GOT3 (cell line): ENCODE results near the gene MAP7D1.

ENCODE experiments used
- DNase-seq: peaks from one replicate; lab custom pipeline; 2025; ENCODE audit warnings: mixed read lengths; lab: John Stamatoyannopoulos, UW

MAP7D1 gene

DNA sequence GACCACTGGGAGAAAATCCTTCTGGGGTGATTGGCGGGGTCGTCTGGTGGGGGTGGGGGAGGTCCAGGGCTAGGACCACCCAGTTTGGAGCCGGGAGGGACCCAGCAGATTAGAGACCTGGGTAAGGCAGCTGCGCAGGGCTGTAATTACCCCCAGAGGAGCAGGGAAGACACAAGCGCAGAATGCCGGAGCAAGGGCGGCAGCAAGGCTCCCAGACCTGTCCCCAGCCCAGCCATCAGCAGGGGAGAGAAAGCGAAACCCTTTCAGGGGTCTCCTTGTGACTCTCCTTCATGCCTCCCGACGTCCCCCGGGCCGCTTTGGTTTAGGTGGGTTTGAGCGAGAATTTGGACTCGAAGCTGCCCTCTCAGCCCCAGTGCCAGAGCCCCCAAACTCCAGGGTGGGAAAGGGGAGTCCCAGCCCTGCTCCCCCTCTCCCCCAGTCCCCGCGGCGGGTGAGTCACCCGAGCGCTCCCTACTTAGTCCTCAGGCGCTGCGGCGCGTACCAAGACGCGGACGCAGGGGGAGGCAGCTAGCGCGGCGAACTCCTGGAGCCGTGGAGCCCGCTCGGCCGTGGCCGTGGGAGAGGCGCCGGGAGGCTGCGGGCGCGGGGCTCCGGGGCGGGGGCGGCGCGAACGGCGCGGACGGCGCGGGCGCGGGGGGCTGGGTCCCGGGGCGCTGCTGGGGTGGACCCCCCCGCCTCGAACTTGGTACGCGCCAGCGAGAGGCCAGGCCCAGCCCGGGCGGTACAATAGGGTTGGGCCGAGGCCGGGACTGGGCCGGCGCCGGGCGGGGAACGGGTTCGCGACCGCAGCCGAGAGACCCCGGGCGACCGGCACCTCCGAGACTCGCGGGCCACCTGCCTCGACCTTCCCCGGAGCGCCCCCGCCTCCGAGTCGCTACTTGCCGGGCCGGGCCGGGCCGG is at the start of gene MAP7D1:
MAP7D1 (plus strand) TSS at position 753 of the 921 bp plus-strand sequence. CDS start 258 bp downstream, outside the sequence.
- DNase-seq = peak; percentile 76

DNA sequence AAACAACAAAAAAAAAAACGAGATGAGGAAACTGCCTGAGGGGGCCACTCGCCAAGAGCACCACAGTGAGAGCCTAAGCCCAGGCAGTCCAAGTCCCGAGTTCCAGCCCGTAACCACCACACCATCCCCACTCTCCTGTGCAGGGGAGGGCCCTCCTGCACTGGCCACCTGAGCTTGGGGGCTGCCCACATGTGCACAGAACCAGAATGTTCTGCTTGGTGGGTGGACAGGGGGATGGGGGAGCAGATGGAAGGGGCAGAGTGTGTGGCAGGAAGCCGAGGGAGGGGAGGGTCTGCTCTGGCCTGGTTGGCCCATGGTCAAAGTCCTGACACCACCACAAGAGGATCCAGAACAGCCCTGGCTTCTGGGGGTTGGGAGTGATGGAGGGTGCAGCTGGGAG is 49.7 kb upstream of the MAP7D1 start:
- no peak for DNase-seq

DNA sequence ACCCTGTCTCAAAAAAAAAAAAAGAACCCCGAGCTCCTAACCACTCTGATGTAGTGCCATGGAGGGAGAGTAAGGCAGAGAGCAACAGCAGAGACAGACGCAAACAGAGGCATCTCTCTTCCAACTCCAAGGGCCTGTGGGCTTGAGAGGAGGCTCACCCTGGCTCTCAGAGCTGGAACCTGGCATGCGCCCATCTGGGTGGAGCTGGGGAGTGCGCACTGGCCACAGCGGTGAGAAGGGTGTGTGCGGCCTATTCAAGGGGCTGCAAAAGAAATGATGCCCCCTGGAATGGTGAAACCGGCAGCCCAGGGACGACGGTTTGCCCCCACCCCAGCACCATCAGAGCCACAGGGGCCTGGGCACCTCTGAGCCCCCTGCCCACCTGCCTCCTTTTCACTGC is 48.6 kb upstream of the MAP7D1 start:
- no peak for DNase-seq

DNA sequence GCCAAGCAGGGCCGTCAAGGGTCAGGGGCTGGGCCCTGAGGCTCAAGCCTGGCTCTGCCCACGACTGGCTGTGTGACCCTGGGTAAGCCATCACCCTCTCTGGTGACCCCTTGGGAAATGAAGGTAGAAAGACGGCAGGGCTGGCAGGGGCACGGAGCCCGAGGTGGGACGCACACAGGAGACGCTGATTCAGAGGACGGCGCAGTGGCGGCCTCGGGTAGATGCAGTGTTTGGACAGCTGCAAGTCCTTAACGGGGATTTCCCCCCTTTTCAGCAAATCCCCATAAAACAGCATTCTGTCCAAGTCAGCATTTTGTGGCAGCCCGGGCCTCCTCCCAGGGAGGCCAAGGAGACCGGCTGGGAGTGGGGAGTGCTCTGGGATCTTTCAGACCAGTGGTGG is 47.6 kb upstream of the MAP7D1 start:
- no peak for DNase-seq

DNA sequence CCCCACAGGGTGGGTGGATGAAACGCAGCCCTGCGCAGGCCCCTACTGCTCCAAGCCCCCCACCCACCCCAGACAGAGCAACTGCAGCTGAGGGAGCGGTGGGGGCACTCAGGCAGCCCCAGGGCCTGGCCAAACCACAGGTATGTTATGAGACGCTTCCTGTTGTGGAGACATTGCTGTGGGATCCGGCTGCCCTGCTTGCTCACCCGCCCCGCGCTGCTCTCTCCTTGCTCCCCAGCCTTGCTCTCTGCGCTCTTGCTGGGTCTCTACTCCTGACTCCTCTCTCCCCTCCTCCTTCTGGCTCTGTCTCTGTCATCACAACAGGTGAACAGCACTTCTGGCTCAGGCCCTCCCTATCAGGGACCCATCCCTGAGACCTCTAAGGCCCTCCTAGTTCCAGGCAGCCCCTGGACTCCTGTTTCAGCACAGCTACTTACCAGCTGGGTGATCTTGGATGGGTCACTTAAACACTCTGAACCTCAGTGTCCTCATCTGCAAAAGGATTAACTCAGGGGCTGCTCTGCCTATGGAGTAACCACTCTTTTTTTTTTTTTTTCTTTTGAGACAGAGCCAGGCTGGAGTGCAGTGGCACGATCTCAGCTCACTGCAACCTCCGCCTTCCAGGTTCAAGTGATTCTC is 46.8 kb upstream of the MAP7D1 start:
- DNase-seq = no peak

DNA sequence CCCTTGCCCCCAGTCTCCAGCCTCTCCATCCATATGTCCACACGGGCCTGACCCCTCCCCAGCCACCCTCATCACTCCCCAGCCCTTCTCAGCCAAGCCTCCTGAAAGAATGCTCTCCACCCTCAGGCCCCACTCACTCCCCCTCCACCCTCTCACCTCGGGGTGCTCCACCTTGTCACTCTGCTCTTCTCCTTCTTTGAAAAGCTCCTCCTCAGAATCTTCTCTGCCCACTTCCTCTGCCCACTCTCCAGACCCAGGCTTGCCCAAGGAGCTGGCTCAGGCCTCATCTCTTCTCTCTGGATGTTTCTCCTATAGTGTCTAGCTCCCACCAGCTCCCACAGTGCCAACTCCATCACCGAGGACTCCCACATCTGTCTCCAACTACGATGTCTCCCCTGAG is 44.8 kb upstream of the MAP7D1 start:
- DNase-seq = no peak

DNA sequence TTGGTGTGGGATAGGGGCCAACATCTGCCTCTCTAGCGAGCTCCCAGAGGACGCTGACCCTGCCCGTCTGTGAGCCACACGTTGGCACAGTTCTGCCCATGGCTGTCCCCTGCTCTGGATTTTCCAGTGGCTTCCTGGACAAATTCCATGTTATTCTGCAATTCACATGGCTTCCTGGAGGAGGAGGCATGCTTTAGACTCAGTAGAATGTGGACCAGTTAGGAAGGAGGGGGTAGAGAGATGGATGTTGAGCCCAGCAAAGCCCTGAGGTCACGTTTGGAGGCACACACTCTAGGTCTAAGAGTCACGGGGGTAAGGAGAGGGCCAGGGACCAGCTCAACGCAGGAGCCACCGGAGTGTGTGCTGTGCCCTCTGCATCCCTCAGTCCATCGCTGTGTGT is 43.1 kb upstream of the MAP7D1 start:
- no peak for DNase-seq

DNA sequence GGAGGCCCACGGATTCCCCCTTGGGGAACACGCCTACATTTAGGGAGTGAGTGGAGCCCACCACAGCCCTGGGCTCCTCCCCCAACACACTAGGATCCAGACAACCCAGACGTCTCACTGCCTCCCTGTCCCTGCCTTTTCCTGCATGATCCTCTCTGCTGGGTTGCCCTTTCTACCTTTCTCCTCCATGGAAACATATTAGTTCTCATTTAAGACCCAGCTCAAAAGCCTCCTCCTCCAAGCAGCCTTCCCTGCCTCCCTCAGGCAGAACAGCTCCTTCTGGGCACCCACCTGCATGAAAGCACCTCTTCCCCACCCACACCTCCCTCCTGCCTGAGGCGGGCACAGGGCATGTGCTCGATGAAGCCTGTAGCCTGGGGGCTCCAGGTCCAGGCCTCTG is 41.6 kb upstream of the MAP7D1 start:
- DNase-seq = no peak

DNA sequence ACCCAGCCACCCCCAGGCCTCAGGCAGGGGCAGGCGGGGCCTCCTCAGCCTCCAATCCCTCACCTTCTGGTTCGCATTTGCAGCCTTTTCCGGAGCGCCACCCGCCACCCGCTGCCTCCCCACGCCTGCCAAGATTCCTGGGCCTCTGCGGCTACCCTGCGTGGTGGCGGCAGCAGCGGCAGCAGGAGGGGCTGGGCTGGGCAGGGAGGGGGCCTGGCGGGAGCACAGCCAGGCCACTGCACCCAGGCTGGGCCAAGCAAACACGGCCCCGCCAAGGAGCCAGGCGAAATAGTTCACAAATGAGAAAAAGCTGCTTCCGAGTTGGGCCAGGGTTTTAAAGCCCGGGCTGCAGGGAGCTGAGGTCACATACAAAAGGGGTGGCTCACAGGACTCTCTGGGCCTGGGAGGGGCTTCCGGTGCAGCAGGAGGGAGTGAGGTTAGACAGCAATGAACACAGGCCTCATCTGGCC is 40.7 kb upstream of the MAP7D1 start:
- DNase-seq = no peak

DNA sequence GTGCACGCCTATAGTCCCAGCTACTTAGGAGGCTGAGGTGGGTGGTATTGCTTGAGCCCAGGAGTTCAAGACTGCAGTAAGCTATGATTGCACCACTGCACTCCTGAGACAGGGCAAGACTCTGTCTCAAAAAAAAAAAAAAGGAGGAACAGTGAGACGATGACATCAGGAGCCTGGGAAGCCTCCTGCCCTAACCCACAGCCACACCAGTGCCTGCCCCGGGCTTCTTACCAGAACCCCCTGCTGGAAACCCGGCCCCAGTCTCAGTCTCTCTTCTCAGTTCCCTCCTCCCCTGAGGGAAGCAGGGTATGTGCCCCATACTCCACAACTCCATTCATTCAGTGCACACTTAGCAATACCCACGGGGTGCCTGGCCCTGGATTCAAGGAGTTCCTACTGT is 40.0 kb upstream of the MAP7D1 start:
- DNase-seq = no peak

DNA sequence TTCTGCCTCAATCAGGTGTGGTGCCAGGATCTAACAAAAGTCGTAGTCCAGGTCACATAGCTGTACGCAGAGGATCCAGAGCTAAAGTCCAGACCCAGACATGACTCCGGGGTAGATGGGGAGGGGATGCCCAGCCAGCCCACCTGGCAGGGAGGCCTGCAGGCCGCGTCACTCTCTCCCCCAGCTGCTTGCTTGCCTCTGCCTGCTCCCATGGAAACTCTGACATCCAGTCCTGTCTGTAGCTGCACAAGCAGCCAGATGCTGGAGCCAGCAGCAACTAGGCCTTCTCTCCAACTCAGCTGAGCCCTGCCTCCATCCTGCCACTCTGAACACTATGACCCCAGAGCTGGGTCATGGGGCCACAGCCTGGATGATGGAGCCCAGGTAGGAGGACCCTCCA is 39.1 kb upstream of the MAP7D1 start:
- no peak for DNase-seq

DNA sequence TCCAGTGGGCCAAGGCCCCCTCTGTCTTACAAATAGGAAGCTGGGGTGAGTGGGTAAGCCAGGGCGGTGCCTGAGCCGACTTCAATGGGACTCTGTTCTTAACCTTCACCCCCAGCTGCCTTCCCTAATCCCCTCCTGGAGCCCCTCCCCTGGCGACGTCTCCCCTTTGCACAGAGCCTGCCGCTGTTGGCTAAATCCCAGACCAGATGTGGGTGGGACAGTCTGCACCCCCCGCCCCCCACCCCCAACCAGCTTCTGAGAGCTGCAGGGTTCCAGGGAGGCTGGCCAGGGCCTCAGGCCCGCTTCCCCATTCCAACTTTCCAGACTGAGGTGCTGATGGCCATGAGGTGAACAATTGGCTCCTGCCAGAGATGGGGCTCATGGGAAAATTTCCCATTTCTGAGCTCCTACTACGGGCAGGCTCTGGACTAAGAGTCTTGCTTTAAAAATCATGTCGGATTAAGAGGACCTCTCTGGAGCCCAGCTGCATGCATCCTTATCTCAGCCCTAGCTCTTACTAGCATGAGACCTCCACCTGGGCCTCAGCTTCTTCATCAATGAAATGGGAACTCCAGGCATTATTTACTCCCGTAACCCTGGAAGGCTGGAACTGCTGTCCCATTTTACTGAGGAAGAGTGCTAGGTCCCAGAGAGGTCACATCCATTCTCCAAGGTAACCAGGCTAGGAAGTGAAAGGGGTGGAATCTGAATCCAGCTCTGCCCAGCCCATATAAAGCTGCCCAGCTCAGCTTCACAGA is 37.3 kb upstream of the MAP7D1 start:
- no peak for DNase-seq

DNA sequence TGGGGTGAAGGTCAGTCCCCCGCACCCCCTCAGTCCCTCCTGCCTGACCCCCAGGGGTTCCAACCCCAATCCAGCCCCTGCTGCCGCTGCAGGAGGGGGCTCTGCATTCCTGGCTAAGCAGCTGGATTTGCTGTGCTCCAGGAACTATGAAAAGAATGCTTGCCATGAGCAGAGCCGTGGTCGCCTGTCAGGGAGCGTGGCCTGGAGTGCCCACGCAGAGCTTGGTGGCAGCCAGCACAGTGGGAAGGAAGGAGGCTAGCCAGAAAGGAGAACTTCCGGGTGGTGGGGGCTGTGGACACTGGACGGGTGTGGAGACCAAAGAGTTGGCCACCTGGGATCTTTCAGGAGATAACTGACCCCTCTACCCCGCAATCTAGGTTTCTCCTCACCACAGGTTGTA is 36.5 kb upstream of the MAP7D1 start:
- no peak for DNase-seq

DNA sequence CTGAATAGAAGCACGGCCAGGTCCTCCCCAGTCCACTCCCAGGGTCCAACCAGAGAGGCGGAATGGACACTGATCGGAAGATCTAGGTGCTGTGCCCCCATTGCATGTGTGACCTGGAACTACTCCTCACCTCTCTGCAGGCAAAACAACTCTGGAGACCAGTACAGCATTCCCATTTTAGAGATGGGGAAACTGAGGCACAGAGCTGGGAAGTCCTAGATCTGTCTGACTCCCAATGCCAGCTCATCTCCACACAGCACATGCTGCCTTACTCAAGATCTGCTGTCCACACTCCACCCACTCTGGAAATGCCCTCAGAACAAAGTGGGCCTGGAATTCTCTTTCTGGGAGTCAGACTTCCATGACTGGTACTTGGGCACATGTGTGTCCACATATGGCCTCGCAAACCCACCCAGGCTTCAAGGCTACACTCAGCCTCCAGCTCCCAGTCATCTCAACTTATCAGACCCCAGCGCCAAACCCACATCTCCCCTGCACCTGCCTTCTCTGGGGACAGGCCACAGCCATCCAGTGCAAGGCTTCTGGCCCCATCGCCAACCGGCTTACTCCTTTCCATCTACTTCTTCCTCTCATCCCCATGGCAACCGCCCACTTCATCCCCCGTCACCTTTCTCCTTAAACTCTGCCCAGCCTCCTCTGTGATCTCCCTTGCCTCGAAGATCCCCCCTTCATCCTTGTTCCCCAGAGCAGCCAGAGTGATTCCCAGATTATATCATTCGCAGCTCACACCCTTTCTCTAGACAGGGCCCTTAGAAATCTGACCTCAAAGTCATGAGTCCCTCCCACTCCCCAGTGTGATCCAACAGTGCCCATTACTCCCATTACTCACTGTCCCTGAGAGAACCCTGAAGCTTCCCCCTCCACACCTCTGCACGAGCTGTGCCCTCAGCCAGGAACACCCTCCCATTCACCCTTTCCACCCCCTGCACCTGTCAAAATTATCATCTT is 33.6 kb upstream of the MAP7D1 start:
- DNase-seq = no peak

DNA sequence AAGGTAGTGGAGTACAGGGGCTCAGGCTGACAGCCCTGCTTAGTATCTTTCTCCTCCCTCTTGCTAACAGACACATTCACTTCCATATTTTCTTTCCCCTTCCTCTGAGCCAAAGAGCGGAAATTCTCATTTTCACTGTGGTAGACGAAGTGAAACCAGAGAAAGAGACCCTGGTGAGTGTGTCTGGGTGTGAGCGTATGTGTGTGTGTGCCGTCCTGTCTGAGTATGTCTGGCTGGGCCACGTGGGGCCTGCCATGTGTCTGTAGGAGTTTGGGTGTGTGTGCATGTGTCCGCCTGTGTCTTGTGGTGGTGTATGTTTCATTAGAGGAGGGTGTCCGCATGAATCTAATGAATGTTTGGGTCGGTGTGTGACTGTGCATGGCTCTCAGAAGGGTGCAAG is 32.6 kb upstream of the MAP7D1 start:
- no peak for DNase-seq

DNA sequence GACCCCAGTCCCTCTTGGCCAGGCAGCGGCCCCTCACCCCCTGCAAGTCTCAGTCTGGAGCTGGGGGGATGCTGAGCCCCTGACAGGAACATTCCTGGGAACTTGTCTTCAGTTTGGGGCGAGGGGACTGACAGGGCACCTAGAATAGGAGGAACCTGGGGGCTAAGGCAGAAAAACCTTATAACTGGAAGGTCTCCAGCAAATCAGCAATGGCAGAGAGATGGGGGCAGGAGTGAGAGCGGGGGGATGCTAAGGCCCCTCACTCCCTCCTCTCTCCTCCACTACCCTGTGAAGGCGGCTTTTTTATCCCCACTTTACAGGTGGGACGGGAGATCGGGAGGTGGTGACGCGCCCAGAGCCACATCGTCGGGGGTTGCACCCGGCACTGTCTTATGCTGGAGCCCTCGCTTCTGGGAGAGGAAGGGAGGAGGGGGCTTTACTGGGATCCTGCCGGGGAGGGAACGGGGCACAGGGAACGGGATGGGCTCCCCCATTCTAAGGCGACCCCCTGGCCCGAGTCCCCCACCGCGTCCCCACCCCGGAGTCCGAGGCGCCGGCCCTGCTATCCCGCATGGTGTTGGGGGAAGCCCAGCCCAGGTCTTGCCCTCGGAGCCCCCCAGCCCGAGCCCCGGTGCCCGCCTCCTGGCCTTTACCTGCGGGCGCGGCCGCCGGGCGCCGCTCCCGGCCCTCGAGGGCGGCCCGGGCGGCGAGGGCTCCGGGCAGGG is 31.4 kb upstream of the MAP7D1 start:
- no peak for DNase-seq

DNA sequence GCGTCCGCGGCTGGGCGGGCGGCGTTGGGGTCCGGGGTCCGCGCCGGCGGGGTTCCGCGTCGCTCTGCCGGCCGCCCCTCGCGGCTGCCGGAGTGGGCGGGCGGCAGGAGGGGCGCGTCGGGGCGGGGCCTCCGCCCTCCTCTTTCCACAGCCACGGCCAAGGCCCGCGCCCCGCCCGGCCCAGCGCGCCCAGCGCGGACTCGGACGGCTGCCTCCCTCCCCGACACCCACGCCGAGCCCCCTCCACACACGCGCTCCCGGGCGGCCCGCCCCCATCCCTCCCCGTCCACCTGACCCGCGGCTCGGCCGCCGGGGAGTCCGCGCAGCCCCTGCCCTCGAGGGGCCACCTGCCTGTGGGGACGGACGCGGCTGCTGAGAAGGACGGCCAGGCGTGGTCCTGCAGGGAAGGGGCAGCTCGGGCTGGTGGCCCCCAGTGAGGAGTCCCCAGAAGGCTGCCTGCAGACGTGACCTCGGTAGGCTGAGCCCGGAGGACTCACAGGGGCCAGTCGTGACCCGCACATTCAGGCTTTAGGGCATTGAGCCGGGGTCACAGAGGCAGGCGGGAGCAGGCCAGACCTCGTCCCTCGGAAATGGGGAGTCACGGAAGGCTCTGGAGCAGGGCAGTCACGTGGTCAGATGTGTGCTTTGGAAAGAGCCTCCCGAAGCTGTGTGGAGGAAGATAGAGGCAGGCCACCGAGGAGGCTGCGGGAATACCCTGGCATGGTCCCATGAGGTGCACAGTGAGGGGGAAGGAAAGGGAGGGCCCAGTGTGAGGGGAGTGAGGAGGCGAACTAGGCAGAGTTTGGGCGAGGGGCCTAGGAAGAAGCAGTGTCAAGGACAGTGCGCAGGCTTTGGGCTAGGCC is 30.6 kb upstream of the MAP7D1 start, which contains the start of gene COL8A2:
COL8A2 (minus strand) TSS at position 94 of the 863 bp plus-strand sequence. CDS start 24,980 bp downstream, outside the sequence.
- no peak for DNase-seq

DNA sequence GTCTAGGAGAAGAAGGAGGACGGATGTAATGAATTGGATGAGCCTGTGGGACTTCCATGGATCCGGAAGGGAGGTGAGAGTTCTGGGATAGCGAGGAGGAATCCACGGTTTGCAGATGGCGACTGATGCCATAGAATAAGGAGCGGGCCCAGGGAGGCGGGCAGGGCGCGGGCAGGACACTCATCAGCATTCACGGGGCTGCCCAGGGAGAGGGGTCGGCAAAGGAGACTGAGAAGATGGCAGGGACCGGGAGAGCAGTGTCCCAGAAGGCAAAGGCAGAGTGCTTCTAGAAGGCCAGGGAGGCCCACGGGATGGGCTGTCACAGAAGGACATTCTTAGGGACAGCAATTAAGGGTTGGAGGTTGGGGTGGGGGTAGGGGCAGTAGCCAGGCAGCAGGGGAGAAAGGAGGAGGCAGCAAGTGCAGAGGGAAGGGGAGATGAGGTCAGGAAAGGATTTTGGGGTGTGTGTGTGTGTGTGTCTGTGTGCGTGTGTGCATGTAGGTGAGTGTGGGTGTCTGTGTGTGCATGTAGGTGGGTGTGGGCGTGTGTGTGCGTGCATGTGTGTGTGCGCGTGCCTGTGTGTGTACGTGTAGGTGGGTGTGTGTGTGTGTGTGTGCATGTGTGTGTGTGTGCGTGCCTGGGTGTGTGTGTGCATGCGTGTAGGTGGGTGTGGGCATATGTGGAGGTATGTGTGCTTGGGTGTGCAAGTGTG is 29.8 kb upstream of the MAP7D1 start:
- no peak for DNase-seq
